ENCODE data around the gene CD2AP.
"Not testable (repeated sequence)": the region's sequence is repeated elsewhere in the genome, so short reads cannot be mapped to it uniquely, and the experiment has no call there.

The CD2AP gene

GRCh38 chr6:47553243-47553642 is 75.7 kb downstream of the CD2AP start:
- FAIRE-seq; DNase-seq (ENCODE audit: low spot score): not testable (repeated sequence)

- FAIRE-seq; DNase-seq (ENCODE audit: low spot score): not testable (repeated sequence)
Observed at GRCh38 chr6:47556459-47556858, 78.9 kb downstream of the CD2AP start.

- DNase-seq (ENCODE audit: low spot score) (no peak), FAIRE-seq (no peak)
Observed at GRCh38 chr6:47563162-47563561, 85.6 kb downstream of the CD2AP start.

GRCh38 chr6:47566602-47567001 is 89.0 kb downstream of the CD2AP start:
- FAIRE-seq = not testable (repeated sequence)

GRCh38 chr6:47567586-47567985 is 90.0 kb downstream of the CD2AP start:
- no peak for FAIRE-seq
- DNase-seq (ENCODE audit: low spot score) = no peak

More at GRCh38 chr6:47566602-47567001, 89.0 kb downstream of the CD2AP start:
- not testable (repeated sequence) for DNase-seq (ENCODE audit: low spot score)

GRCh38 chr6:47571488-47571887 is 93.9 kb downstream of the CD2AP start:
- FAIRE-seq = no peak
- DNase-seq (ENCODE audit: low spot score) = no peak

GRCh38 chr6:47573109-47573508 is 95.5 kb downstream of the CD2AP start:
- no peak for DNase-seq (ENCODE audit: low spot score)
- no peak for FAIRE-seq

- FAIRE-seq = no peak
- DNase-seq (ENCODE audit: low spot score) = no peak
Observed at GRCh38 chr6:47574789-47575188, 97.2 kb downstream of the CD2AP start.

- FAIRE-seq (no peak), DNase-seq (ENCODE audit: low spot score) (no peak)
Observed at GRCh38 chr6:47579040-47579439, 101.5 kb downstream of the CD2AP start.

- FAIRE-seq (no peak), DNase-seq (ENCODE audit: low spot score) (no peak)
Observed at GRCh38 chr6:47581591-47581990, 104.0 kb downstream of the CD2AP start.

- DNase-seq (ENCODE audit: low spot score) (no peak), FAIRE-seq (no peak)
Observed at GRCh38 chr6:47587493-47587892, 109.9 kb downstream of the CD2AP start.

- FAIRE-seq (no peak), DNase-seq (ENCODE audit: low spot score) (no peak)
Observed at GRCh38 chr6:47592131-47592840, 114.7 kb downstream of the CD2AP start.

- DNase-seq (ENCODE audit: low spot score) (no peak), FAIRE-seq (no peak)
Observed at GRCh38 chr6:47593979-47594378, 116.4 kb downstream of the CD2AP start.

GRCh38 chr6:47595785-47596184 is 118.2 kb downstream of the CD2AP start:
- DNase-seq (ENCODE audit: low spot score) = no peak
- no peak for FAIRE-seq

GRCh38 chr6:47598367-47598766 is 120.8 kb downstream of the CD2AP start:
- FAIRE-seq (no peak), DNase-seq (ENCODE audit: low spot score) (no peak)

- DNase-seq (ENCODE audit: low spot score) (no peak), FAIRE-seq (no peak)
Observed at GRCh38 chr6:47599512-47599911, 121.9 kb downstream of the CD2AP start.

GRCh38 chr6:47603227-47603626 is 125.6 kb downstream of the CD2AP start:
- FAIRE-seq = no peak
- no peak for DNase-seq (ENCODE audit: low spot score)

GRCh38 chr6:47603995-47604394 is 126.4 kb downstream of the CD2AP start:
- DNase-seq (ENCODE audit: low spot score) = no peak
- FAIRE-seq = no peak

- DNase-seq (ENCODE audit: low spot score) = no peak
- no peak for FAIRE-seq
Observed at GRCh38 chr6:47621838-47622449, 144.4 kb downstream of the CD2AP start.

- no peak for DNase-seq (ENCODE audit: low spot score)
- no peak for FAIRE-seq
Observed at GRCh38 chr6:47626782-47627181, 149.2 kb downstream of the CD2AP start.

- FAIRE-seq (no peak), DNase-seq (ENCODE audit: low spot score) (no peak)
Observed at GRCh38 chr6:47628448-47629272, 151.1 kb downstream of the CD2AP start.

- no peak for FAIRE-seq
Observed at GRCh38 chr6:47629954-47630353, 152.4 kb downstream of the CD2AP start.

More at GRCh38 chr6:47629954-47630353, 152.4 kb downstream of the CD2AP start:
- no peak for DNase-seq (ENCODE audit: low spot score)
